HEK293 (cell line): ENCODE data around the gene CDH22.

ENCODE experiments used
- BCL11B ChIP-seq: fragments of 450-650 bp; formaldehyde crosslinking; IDR thresholded peaks from 2 replicates; pipeline ENCODE4 v1.5.1; 2016; ENCODE audit warnings: low read depth, missing biosample characterization, missing genetic modification characterization
- HOXA7 ChIP-seq: sonication (generic); formaldehyde crosslinking; IDR thresholded peaks from 2 replicates; pipeline ENCODE4 v1.8.1; 2022; ENCODE audit warnings: missing genetic modification reagents, borderline replicate concordance
- SP2 ChIP-seq: fragments of 450-650 bp; formaldehyde crosslinking; IDR thresholded peaks from 2 replicates; pipeline ENCODE4 v1.5.1; 2016; ENCODE audit warnings: missing biosample characterization, missing genetic modification characterization
- ZNF132 ChIP-seq: fragments of 450-650 bp; formaldehyde crosslinking; IDR thresholded peaks from 2 replicates; pipeline ENCODE4 v1.5.1; 2017; ENCODE audit warnings: missing biosample characterization, missing genetic modification characterization, borderline replicate concordance
- ZNF423 ChIP-seq: fragments of 450-650 bp; formaldehyde crosslinking; IDR thresholded peaks from 2 replicates; pipeline ENCODE4 v1.5.1; 2016; ENCODE audit warnings: missing biosample characterization, missing genetic modification characterization
- ZNF76 ChIP-seq: fragments of 450-650 bp; formaldehyde crosslinking; IDR thresholded peaks from 2 replicates; pipeline ENCODE4; 2016; ENCODE audit warnings: low read depth, missing biosample characterization, missing genetic modification characterization, borderline replicate concordance
- ZNF776 ChIP-seq: fragments of 450-650 bp; formaldehyde crosslinking; IDR thresholded peaks from 2 replicates; pipeline ENCODE4 v1.5.0; 2017; ENCODE audit warnings: missing biosample characterization, missing genetic modification characterization, borderline replicate concordance
- ZSCAN30 ChIP-seq: fragments of 450-650 bp; IDR thresholded peaks from 2 replicates; pipeline ENCODE4 v1.5.1; 2018; ENCODE audit warnings: missing biosample characterization, mild to moderate bottlenecking, missing genetic modification characterization, moderate library complexity
- TF ChIP-seq, protein P1 (sequence below): fragments of 450-650 bp; formaldehyde crosslinking; IDR thresholded peaks from 2 replicates; pipeline ENCODE4 v1.5.1; 2016; ENCODE audit warnings: missing biosample characterization, missing genetic modification characterization
- TF ChIP-seq, protein P2 (sequence below): fragments of 450-650 bp; formaldehyde crosslinking; IDR thresholded peaks from 2 replicates; pipeline ENCODE4 v1.5.1; 2016; ENCODE audit warnings: missing biosample characterization, missing genetic modification characterization
- TF ChIP-seq, protein P3 (sequence below): fragments of 450-650 bp; formaldehyde crosslinking; IDR thresholded peaks from 2 replicates; pipeline ENCODE4 v1.5.1; 2016; ENCODE audit warnings: missing biosample characterization, missing genetic modification characterization
- TF ChIP-seq, protein P4 (sequence below): fragments of 450-650 bp; formaldehyde crosslinking; IDR thresholded peaks from 2 replicates; pipeline ENCODE4 v1.5.1; 2016; ENCODE audit warnings: missing biosample characterization, missing genetic modification characterization, low read depth

- TF ChIP-seq ZNF132 (tag by site-specific recombination) (no peak), BCL11B (tag by site-specific recombination) (no peak), HOXA7 (CRISPR knock-in tag) (no peak), ZNF776 (no peak), ZNF423 (tag by site-specific recombination) (no peak), ZNF76 (tag by site-specific recombination) (no peak), SP2 (tag by site-specific recombination) (no peak), ZSCAN30 (tag by site-specific recombination) (no peak)
- TF ChIP-seq, protein P1, sequence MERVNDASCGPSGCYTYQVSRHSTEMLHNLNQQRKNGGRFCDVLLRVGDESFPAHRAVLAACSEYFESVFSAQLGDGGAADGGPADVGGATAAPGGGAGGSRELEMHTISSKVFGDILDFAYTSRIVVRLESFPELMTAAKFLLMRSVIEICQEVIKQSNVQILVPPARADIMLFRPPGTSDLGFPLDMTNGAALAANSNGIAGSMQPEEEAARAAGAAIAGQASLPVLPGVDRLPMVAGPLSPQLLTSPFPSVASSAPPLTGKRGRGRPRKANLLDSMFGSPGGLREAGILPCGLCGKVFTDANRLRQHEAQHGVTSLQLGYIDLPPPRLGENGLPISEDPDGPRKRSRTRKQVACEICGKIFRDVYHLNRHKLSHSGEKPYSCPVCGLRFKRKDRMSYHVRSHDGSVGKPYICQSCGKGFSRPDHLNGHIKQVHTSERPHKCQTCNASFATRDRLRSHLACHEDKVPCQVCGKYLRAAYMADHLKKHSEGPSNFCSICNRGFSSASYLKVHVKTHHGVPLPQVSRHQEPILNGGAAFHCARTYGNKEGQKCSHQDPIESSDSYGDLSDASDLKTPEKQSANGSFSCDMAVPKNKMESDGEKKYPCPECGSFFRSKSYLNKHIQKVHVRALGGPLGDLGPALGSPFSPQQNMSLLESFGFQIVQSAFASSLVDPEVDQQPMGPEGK (tag by site-specific recombination) = no peak
- TF ChIP-seq, protein P2, sequence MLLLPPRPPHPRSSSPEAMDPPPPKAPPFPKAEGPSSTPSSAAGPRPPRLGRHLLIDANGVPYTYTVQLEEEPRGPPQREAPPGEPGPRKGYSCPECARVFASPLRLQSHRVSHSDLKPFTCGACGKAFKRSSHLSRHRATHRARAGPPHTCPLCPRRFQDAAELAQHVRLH (tag by site-specific recombination) = no peak
- TF ChIP-seq, protein P3, sequence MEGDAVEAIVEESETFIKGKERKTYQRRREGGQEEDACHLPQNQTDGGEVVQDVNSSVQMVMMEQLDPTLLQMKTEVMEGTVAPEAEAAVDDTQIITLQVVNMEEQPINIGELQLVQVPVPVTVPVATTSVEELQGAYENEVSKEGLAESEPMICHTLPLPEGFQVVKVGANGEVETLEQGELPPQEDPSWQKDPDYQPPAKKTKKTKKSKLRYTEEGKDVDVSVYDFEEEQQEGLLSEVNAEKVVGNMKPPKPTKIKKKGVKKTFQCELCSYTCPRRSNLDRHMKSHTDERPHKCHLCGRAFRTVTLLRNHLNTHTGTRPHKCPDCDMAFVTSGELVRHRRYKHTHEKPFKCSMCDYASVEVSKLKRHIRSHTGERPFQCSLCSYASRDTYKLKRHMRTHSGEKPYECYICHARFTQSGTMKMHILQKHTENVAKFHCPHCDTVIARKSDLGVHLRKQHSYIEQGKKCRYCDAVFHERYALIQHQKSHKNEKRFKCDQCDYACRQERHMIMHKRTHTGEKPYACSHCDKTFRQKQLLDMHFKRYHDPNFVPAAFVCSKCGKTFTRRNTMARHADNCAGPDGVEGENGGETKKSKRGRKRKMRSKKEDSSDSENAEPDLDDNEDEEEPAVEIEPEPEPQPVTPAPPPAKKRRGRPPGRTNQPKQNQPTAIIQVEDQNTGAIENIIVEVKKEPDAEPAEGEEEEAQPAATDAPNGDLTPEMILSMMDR (tag by site-specific recombination) = no peak
- TF ChIP-seq, protein P4, sequence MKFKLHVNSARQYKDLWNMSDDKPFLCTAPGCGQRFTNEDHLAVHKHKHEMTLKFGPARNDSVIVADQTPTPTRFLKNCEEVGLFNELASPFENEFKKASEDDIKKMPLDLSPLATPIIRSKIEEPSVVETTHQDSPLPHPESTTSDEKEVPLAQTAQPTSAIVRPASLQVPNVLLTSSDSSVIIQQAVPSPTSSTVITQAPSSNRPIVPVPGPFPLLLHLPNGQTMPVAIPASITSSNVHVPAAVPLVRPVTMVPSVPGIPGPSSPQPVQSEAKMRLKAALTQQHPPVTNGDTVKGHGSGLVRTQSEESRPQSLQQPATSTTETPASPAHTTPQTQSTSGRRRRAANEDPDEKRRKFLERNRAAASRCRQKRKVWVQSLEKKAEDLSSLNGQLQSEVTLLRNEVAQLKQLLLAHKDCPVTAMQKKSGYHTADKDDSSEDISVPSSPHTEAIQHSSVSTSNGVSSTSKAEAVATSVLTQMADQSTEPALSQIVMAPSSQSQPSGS (tag by site-specific recombination) = no peak
These were observed 115.8 kb downstream of the CDH22 start for GRCh38 chr20:46192376-46192944.
